H9 (cell line): ENCODE measurements around the gene CDH23. TPM values are rescaled to one million over a fixed set of nuclear protein-coding genes. Genes with fewer than 3 reads are reported as not detected.

Experiments
- DNase-seq: peaks from one replicate; pipeline ENCODE4 v3.0.0-alpha.2; 2017
- H2AFZ ChIP-seq: one replicate; pipeline ENCODE4 v1.6.1; 2013; ENCODE audit warnings: mild to moderate bottlenecking, low read length, control low read depth, moderate library complexity
- H2AK5ac ChIP-seq: 2 replicates; pipeline ENCODE4 v1.6.1; 2013; ENCODE audit warnings: low read length, control low read depth, mixed read lengths; ENCODE audit not compliant: insufficient read length
- H2BK120ac ChIP-seq: one replicate; pipeline ENCODE4 v1.6.1; 2013; ENCODE audit warnings: low read depth, mild to moderate bottlenecking, low read length, control low read depth, inconsistent platforms; ENCODE audit not compliant: poor library complexity, severe bottlenecking
- H2BK12ac ChIP-seq: 2 replicates; pipeline ENCODE4 v1.6.1; 2013; ENCODE audit warnings: low read length, control low read depth, mixed read lengths, low read depth; ENCODE audit not compliant: insufficient read length
- H2BK15ac ChIP-seq: 2 replicates; pipeline ENCODE4 v1.6.1; 2013; ENCODE audit warnings: low read depth, low read length, control low read depth
- H2BK20ac ChIP-seq: one replicate; pipeline ENCODE4 v1.6.1; 2013; ENCODE audit warnings: low read depth, mild to moderate bottlenecking, low read length, control low read depth, inconsistent platforms; ENCODE audit not compliant: poor library complexity, severe bottlenecking
- H2BK5ac ChIP-seq: 2 replicates; pipeline ENCODE4 v1.6.1; 2013; ENCODE audit warnings: low read length, control low read depth, mixed read lengths; ENCODE audit not compliant: insufficient read length
- H3K14ac ChIP-seq: 2 replicates; pipeline ENCODE4 v1.6.1; 2013; ENCODE audit warnings: low read length, control low read depth; ENCODE audit not compliant: insufficient read depth
- H3K18ac ChIP-seq: 2 replicates; pipeline ENCODE4 v1.6.1; 2013; ENCODE audit warnings: low read depth, mild to moderate bottlenecking, mixed read lengths, low read length, control low read depth; ENCODE audit not compliant: insufficient read length
- H3K23ac ChIP-seq: 2 replicates; pipeline ENCODE4 v1.6.1; 2013; ENCODE audit warnings: low read length, control low read depth, mixed read lengths, low read depth; ENCODE audit not compliant: insufficient read length
- H3K23me2 ChIP-seq: 2 replicates; pipeline ENCODE4 v1.6.1; 2013; ENCODE audit warnings: low read depth, mild to moderate bottlenecking, mixed read lengths, low read length, control low read depth; ENCODE audit not compliant: insufficient read length, poor library complexity, severe bottlenecking
- H3K27ac ChIP-seq: 2 replicates; pipeline ENCODE4 v1.5.1; 2013; ENCODE audit warnings: low read length, control low read depth, mixed read lengths, low read depth; ENCODE audit not compliant: insufficient read length
- H3K27me3 ChIP-seq: 2 replicates; pipeline ENCODE4 v1.6.1; 2013; ENCODE audit warnings: low read length, control low read depth, inconsistent platforms; ENCODE audit not compliant: insufficient read depth
- H3K4ac ChIP-seq: 2 replicates; pipeline ENCODE4 v1.6.1; 2013; ENCODE audit warnings: low read depth, mild to moderate bottlenecking, control low read depth, inconsistent platforms, low read length, moderate library complexity
- H3K4me1 ChIP-seq: 2 replicates; pipeline ENCODE4 v1.6.1; 2013; ENCODE audit warnings: low read length, control low read depth, inconsistent platforms; ENCODE audit not compliant: insufficient read depth
- H3K4me2 ChIP-seq: 2 replicates; pipeline ENCODE4 v1.6.1; 2013; ENCODE audit warnings: low read length, control low read depth, mixed read lengths; ENCODE audit not compliant: insufficient read length, insufficient read depth
- H3K56ac ChIP-seq: 2 replicates; pipeline ENCODE4 v1.6.1; 2013; ENCODE audit warnings: low read depth, mild to moderate bottlenecking, mixed read lengths, low read length, control low read depth; ENCODE audit not compliant: insufficient read length
- H3K79me1 ChIP-seq: 2 replicates; pipeline ENCODE4 v1.6.1; 2013; ENCODE audit warnings: low read depth, mild to moderate bottlenecking, moderate library complexity, low read length, control low read depth, inconsistent platforms; ENCODE audit not compliant: insufficient read depth, poor library complexity, severe bottlenecking
- H3K79me2 ChIP-seq: 2 replicates; pipeline ENCODE4 v1.6.1; 2013; ENCODE audit warnings: low read length, control low read depth, inconsistent platforms; ENCODE audit not compliant: insufficient read depth
- H3K9ac ChIP-seq: 2 replicates; pipeline ENCODE4 v1.6.1; 2013; ENCODE audit warnings: low read length, control low read depth, mixed read lengths; ENCODE audit not compliant: insufficient read length; ENCODE audit errors: extremely low read depth
- H3K9me3 ChIP-seq: one replicate; pipeline ENCODE4 v1.6.1; 2013; ENCODE audit warnings: low read depth, low read length, inconsistent platforms; ENCODE audit not compliant: control insufficient read depth
- H3T11ph ChIP-seq: one replicate; pipeline ENCODE4 v1.6.1; 2013; ENCODE audit warnings: mild to moderate bottlenecking, low read length, control low read depth, inconsistent platforms
- H4K20me1 ChIP-seq: one replicate; pipeline ENCODE4 v1.6.1; 2013; ENCODE audit not compliant: control insufficient read depth, insufficient read length, insufficient read depth
- H4K5ac ChIP-seq: 2 replicates; pipeline ENCODE4 v1.6.1; 2013; ENCODE audit warnings: low read depth, mild to moderate bottlenecking, mixed read lengths, low read length, control low read depth; ENCODE audit not compliant: insufficient read length
- H4K8ac ChIP-seq: replicated peaks from 2 replicates; pipeline ENCODE4 v1.6.1; 2013; ENCODE audit warnings: low read length, control low read depth, mixed read lengths, low read depth; ENCODE audit not compliant: insufficient read length
- H4K91ac ChIP-seq: 2 replicates; pipeline ENCODE4 v1.6.1; 2013; ENCODE audit warnings: low read depth, mild to moderate bottlenecking, moderate library complexity, mixed read lengths, low read length, control low read depth; ENCODE audit not compliant: insufficient read length
- H3K27ac Mint-ChIP-seq, 3 experiments: 2 replicates in 2 of 3; 3 replicates in 1 of 3; pipeline ENCODE4 v1.8.0; 2020 to 2021; ENCODE audit warnings: mixed read lengths in 3 of 3, mild to moderate bottlenecking in 1 of 3, moderate library complexity in 1 of 3
- H3K27me3 Mint-ChIP-seq: 2 replicates; pipeline ENCODE4 v1.8.0; 2021; ENCODE audit warnings: low read depth, mild to moderate bottlenecking, moderate library complexity, mixed read lengths
- H3K36me3 Mint-ChIP-seq, 3 experiments: 2 replicates in 2 of 3; 3 replicates in 1 of 3; pipeline ENCODE4 v1.8.0; 2020 to 2021; ENCODE audit warnings: low read depth in 3 of 3, mixed read lengths in 3 of 3; ENCODE audit not compliant: insufficient read depth in 1 of 3
- H3K4me1 Mint-ChIP-seq, 2 experiments: 2 replicates each; pipeline ENCODE4 v1.8.0; 2020; ENCODE audit warnings: mixed read lengths in 2 of 2
- H3K4me3 Mint-ChIP-seq, 2 experiments: 2 replicates in 1 of 2; 3 replicates in 1 of 2; pipeline ENCODE4 v1.8.0; 2020 to 2021; ENCODE audit warnings: mild to moderate bottlenecking in 2 of 2, mixed read lengths in 2 of 2, moderate library complexity in 1 of 2
- H3K9me3 Mint-ChIP-seq, 2 experiments: 2 replicates in 1 of 2; 3 replicates in 1 of 2; pipeline ENCODE4 v1.8.0; 2020; ENCODE audit warnings: mild to moderate bottlenecking in 2 of 2, mixed read lengths in 2 of 2, moderate library complexity in 1 of 2
- CTCF ChIP-seq: fragments of 200-600 bp; sonication (generic); conservative IDR thresholded peaks from 3 replicates; pipeline ENCODE4 v1.8.0; 2021; ENCODE audit warnings: antibody characterized with exemption, mild to moderate bottlenecking
- total RNA-seq: library from RNA; stranded (reverse); gene quantifications from 2 replicates; pipeline ENCODE4 v1.2.1, GENCODE V29; 2021

CDH23 gene
- total RNA-seq, 1 experiment from 2014 or later = 2.1 TPM

- H3K23ac ChIP-seq = no peak overlapping the region
Observed at GRCh38 chr10:71515531-71516172, 118.9 kb downstream of the CDH23 start.

More at GRCh38 chr10:71515531-71516172, 118.9 kb downstream of the CDH23 start:
- Mint-ChIP-seq H3K4me1 (peaks cover 5 to 16% of the 10 kb centered on the region in 2 experiments; a peak in 3 of 4 replicates), H3K27me3 (peaks cover 2% of the 10 kb centered on the region; the same call in 1 of the 2 replicates), H3K36me3 (no peaks in the 10 kb centered on the region), H3K4me3 (no peak overlapping the region), H3K9me3 (no peaks in the 10 kb centered on the region), H3K27ac (0 out of 7 replicates have a peak overlapping the region, but pooled peaks of 1 of the 3 experiments have one; percentile 8)
- no peak overlapping the region for H3K4me2 ChIP-seq
- H4K91ac ChIP-seq = no peak overlapping the region
- no peak overlapping the region for H2BK20ac ChIP-seq
- H3K4ac ChIP-seq = no peak overlapping the region
- no peaks in the 10 kb centered on the region for H3K27me3 ChIP-seq
- no peak overlapping the region for H3K56ac ChIP-seq
- no peaks in the 10 kb centered on the region for H3K9me3 ChIP-seq
- no peak overlapping the region for H2BK15ac ChIP-seq
- no peak overlapping the region for H2BK120ac ChIP-seq
- H3K18ac ChIP-seq = no peak overlapping the region
- H3K9ac ChIP-seq = no peak overlapping the region
- TF ChIP-seq CTCF = no peak
- H4K5ac ChIP-seq = no peak overlapping the region
- H4K20me1 ChIP-seq = no peaks in the 10 kb centered on the region
- no peak overlapping the region for H3T11ph ChIP-seq
- H3K79me1 ChIP-seq = no peaks in the 10 kb centered on the region
- H2AK5ac ChIP-seq = no peak overlapping the region
- H3K27ac ChIP-seq = no peak overlapping the region
- no peak overlapping the region for H4K8ac ChIP-seq
- no peak overlapping the region for H2BK5ac ChIP-seq
- H2BK12ac ChIP-seq = no peak overlapping the region
- DNase-seq = no peak
- no peak overlapping the region for H2AFZ ChIP-seq
- no peaks in the 10 kb centered on the region for H3K79me2 ChIP-seq
- H3K14ac ChIP-seq = no peak overlapping the region
- no peaks in the 10 kb centered on the region for H3K23me2 ChIP-seq
- H3K4me1 ChIP-seq = no peaks in the 10 kb centered on the region
